Fibroblast of the aortic adventitia (primary cell): Measurements from ENCODE around the gene SMYD1. TPM values are rescaled to one million over a fixed set of nuclear protein-coding genes. Genes with fewer than 3 reads are reported as not detected.

ENCODE experiments used
- DNase-seq: peaks from one replicate; pipeline ENCODE4 v3.0.0-alpha.2; 2010; ENCODE audit warnings: low read depth
- H3K4me3 ChIP-seq: 2 replicates; pipeline ENCODE4 v1.5.1; 2011; ENCODE audit warnings: low read depth, mild to moderate bottlenecking, control low read depth, low read length, moderate library complexity
- CTCF ChIP-seq: IDR thresholded peaks from 2 replicates; pipeline ENCODE4 v1.5.1; 2011; ENCODE audit warnings: mild to moderate bottlenecking, low read length, control low read depth, inconsistent platforms; ENCODE audit not compliant: insufficient read depth
- total RNA-seq: library from RNA; depleted of rRNA; stranded (reverse); fragments of >200 nt; gene quantifications from 2 replicates; pipeline ENCODE4 v1.2.3, GENCODE V29; 2012; ENCODE audit warnings: low replicate concordance

SMYD1 gene
- total RNA-seq, 1 donor, result not detected

GRCh38 chr2:88144271-88144670 is 76.6 kb downstream of the SMYD1 start:
- H3K4me3 ChIP-seq, result no peak overlapping the region
- no peak for DNase-seq
- TF ChIP-seq CTCF, result no peak

GRCh38 chr2:88144914-88145497 is 77.4 kb downstream of the SMYD1 start:
- H3K4me3 ChIP-seq, result no peak overlapping the region
- DNase-seq, result no peak
- no peak for TF ChIP-seq CTCF

- no peak for TF ChIP-seq CTCF
- H3K4me3 ChIP-seq, result no peak overlapping the region
- DNase-seq, result no peak
These were observed 79.0 kb downstream of the SMYD1 start for GRCh38 chr2:88146590-88146989.

- no peak for TF ChIP-seq CTCF
- DNase-seq, result no peak
- no peak overlapping the region for H3K4me3 ChIP-seq
These were observed 79.5 kb downstream of the SMYD1 start for GRCh38 chr2:88147145-88147544.

- H3K4me3 ChIP-seq, result no peak overlapping the region
- no peak for DNase-seq
- no peak for TF ChIP-seq CTCF
These were observed 81.4 kb downstream of the SMYD1 start for GRCh38 chr2:88148929-88149438.

- no peak for TF ChIP-seq CTCF
- H3K4me3 ChIP-seq, result no peak overlapping the region
- DNase-seq, result no peak
These were observed 91.9 kb downstream of the SMYD1 start for GRCh38 chr2:88159481-88159880.

GRCh38 chr2:88159955-88160415 is 92.4 kb downstream of the SMYD1 start:
- peak; percentile 90 for TF ChIP-seq CTCF
- DNase-seq, result peak; percentile 79
- H3K4me3 ChIP-seq, result no peak overlapping the region
